Neural cell (in vitro differentiated cells): Measurements from ENCODE around the gene MRTO4. TPM values are rescaled to one million over a fixed set of nuclear protein-coding genes. Genes with fewer than 3 reads are reported as not detected.

Source experiments
- H2AFZ ChIP-seq: fragments of 200-600, 300-800 bp; sonication (generic), shearing (Covaris generic); 2 replicates; pipeline ENCODE4 v1.6.0; 2014; ENCODE audit warnings: low read depth, mild to moderate bottlenecking, antibody characterized with exemption, low read length, moderate library complexity
- H3F3A ChIP-seq: fragments of 200-600 bp; shearing (Covaris generic); 2 replicates; pipeline ENCODE4 v1.6.1; 2016; ENCODE audit warnings: mild to moderate bottlenecking, moderate library complexity, mixed read lengths, antibody characterized with exemption, low read length; ENCODE audit not compliant: insufficient read depth, poor library complexity, severe bottlenecking
- H3K27ac ChIP-seq: fragments of 200-600, 300-800 bp; sonication (generic), shearing (Covaris generic); 2 replicates; pipeline ENCODE4 v1.5.1; 2014; ENCODE audit warnings: mild to moderate bottlenecking, low read length, moderate library complexity
- H3K27me3 ChIP-seq: fragments of 300-800, 200-600 bp; sonication (generic), shearing (Covaris generic); 2 replicates; pipeline ENCODE4 v1.6.0; 2014; ENCODE audit warnings: mild to moderate bottlenecking, low read depth, low read length, moderate library complexity; ENCODE audit not compliant: insufficient read depth
- H3K36me3 ChIP-seq: fragments of 300-800, 200-600 bp; sonication (generic), shearing (Covaris generic); 2 replicates; pipeline ENCODE4 v1.5.1; 2014; ENCODE audit warnings: mild to moderate bottlenecking, antibody characterized with exemption, low read length, moderate library complexity; ENCODE audit not compliant: insufficient read depth
- H3K4me2 ChIP-seq: fragments of 300-800, 200-600 bp; sonication (generic), shearing (Covaris generic); 2 replicates; pipeline ENCODE4 v1.6.0; 2014; ENCODE audit warnings: mild to moderate bottlenecking, low read length
- H3K4me3 ChIP-seq: fragments of 300-800, 200-600 bp; sonication (generic), shearing (Covaris generic); 2 replicates; pipeline ENCODE4 v1.5.1; 2014; ENCODE audit warnings: mild to moderate bottlenecking, low read length, moderate library complexity
- H3K79me2 ChIP-seq: fragments of 200-600 bp; shearing (Covaris generic); replicated peaks from 2 replicates; pipeline ENCODE4 v1.6.0; 2014; ENCODE audit warnings: mild to moderate bottlenecking, low read length, moderate library complexity; ENCODE audit not compliant: insufficient read depth
- H3K9ac ChIP-seq: fragments of 300-800, 200-600 bp; sonication (generic), shearing (Covaris generic); 2 replicates; pipeline ENCODE4 v1.6.1; 2016; ENCODE audit warnings: mild to moderate bottlenecking, low read length, mixed read lengths
- H3K9me2 ChIP-seq: fragments of 200-600 bp; shearing (Covaris generic); 2 replicates; pipeline ENCODE4 v1.6.1; 2016; ENCODE audit warnings: mild to moderate bottlenecking, low read length, mixed read lengths; ENCODE audit not compliant: insufficient read depth
- H3K9me3 ChIP-seq: fragments of 200-600, 300-800 bp; sonication (generic), shearing (Covaris generic); 2 replicates; pipeline ENCODE4 v1.6.1; 2016; ENCODE audit warnings: mild to moderate bottlenecking, mixed run types, low read length, moderate library complexity, mixed read lengths
- H4K20me1 ChIP-seq: fragments of 200-600 bp; shearing (Covaris generic); 2 replicates; pipeline ENCODE4 v1.6.1; 2016; ENCODE audit warnings: mild to moderate bottlenecking, mixed run types; ENCODE audit not compliant: insufficient read depth
- EP300 ChIP-seq: fragments of 450-650 bp; conservative IDR thresholded peaks from 2 replicates; pipeline ENCODE4 v1.6.1; 2014; ENCODE audit warnings: antibody characterized with exemption, mild to moderate bottlenecking, moderate library complexity; ENCODE audit not compliant: poor library complexity, severe bottlenecking
- EZH2 ChIP-seq: fragments of 200-600, 300-800 bp; shearing (Covaris generic), sonication (generic); IDR thresholded peaks from 2 replicates; pipeline ENCODE4 v1.6.1; 2014; ENCODE audit warnings: antibody characterized with exemption, low read length, borderline replicate concordance, mild to moderate bottlenecking; ENCODE audit not compliant: insufficient read depth, poor library complexity, severe bottlenecking
- MXI1 ChIP-seq: fragments of 450-650 bp; conservative IDR thresholded peaks from 2 replicates; pipeline ENCODE4 v1.6.1; 2014; ENCODE audit warnings: antibody characterized with exemption, mild to moderate bottlenecking; ENCODE audit not compliant: poor library complexity, severe bottlenecking
- POLR2AphosphoS5 ChIP-seq: IDR thresholded peaks from 2 replicates; pipeline ENCODE4 v1.6.1; 2012
- RAD21 ChIP-seq: fragments of 450-650 bp; conservative IDR thresholded peaks from 2 replicates; pipeline ENCODE4 v1.6.1; 2014; ENCODE audit warnings: antibody characterized with exemption, mild to moderate bottlenecking, moderate library complexity
- SMC3 ChIP-seq: fragments of 450-650 bp; conservative IDR thresholded peaks from 2 replicates; pipeline ENCODE4 v1.6.1; 2014; ENCODE audit warnings: antibody characterized with exemption, mild to moderate bottlenecking, moderate library complexity; ENCODE audit not compliant: poor library complexity
- TAF1 ChIP-seq: IDR thresholded peaks from 2 replicates; pipeline ENCODE4 v1.6.1; 2012; ENCODE audit warnings: low read depth
- polyA plus RNA-seq: library from polyadenylated mRNA; depleted of rRNA; stranded (reverse); fragments of >200 nt; gene quantifications from 2 replicates; pipeline ENCODE4 v1.2.3, GENCODE V29; 2014
- TF ChIP-seq, protein P1 (sequence below): fragments of 450-650 bp; IDR thresholded peaks from 2 replicates; pipeline ENCODE4 v1.5.1; 2014; ENCODE audit warnings: antibody characterized with exemption, mild to moderate bottlenecking, moderate library complexity; ENCODE audit not compliant: poor library complexity, severe bottlenecking
- TF ChIP-seq, protein P2 (sequence below): IDR thresholded peaks from 2 replicates; pipeline ENCODE4 v1.6.1; 2012; ENCODE audit warnings: borderline replicate concordance

MRTO4 gene
- polyA plus RNA-seq, 1 donor from 2014 or later, result 50.2 TPM

DNA sequence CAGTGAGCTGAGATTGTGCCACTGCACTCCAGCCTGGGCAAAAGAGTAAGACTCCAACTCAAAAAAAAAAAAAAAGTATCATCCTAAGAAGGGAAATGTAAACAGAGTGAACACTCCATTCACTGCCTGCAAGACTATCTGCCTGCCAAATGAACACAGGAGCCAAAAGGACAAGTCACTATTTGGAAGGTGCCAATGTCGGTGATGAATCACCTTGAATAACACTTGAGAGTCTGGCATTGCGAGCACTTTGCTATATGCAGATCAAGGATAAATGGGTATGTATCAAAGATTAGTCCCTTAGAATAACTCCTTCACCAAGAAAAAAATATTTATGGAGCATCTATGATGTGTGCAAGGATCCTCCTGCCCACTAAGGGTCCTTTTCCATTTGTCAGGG lies 48.2 kb upstream of the MRTO4 start:
- H4K20me1 ChIP-seq, result no peaks in the 10 kb centered on the region
- H3K79me2 ChIP-seq, result peaks cover 93% of the 10 kb centered on the region
- H3K4me2 ChIP-seq, result no peak overlapping the region
- H3K9me3 ChIP-seq, result no peaks in the 10 kb centered on the region
- H3K27me3 ChIP-seq, result no peaks in the 10 kb centered on the region
- TF ChIP-seq, protein P1, sequence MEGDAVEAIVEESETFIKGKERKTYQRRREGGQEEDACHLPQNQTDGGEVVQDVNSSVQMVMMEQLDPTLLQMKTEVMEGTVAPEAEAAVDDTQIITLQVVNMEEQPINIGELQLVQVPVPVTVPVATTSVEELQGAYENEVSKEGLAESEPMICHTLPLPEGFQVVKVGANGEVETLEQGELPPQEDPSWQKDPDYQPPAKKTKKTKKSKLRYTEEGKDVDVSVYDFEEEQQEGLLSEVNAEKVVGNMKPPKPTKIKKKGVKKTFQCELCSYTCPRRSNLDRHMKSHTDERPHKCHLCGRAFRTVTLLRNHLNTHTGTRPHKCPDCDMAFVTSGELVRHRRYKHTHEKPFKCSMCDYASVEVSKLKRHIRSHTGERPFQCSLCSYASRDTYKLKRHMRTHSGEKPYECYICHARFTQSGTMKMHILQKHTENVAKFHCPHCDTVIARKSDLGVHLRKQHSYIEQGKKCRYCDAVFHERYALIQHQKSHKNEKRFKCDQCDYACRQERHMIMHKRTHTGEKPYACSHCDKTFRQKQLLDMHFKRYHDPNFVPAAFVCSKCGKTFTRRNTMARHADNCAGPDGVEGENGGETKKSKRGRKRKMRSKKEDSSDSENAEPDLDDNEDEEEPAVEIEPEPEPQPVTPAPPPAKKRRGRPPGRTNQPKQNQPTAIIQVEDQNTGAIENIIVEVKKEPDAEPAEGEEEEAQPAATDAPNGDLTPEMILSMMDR, result no peak
- no peak for TF ChIP-seq EP300
- TF ChIP-seq TAF1, result no peak
- TF ChIP-seq POLR2AphosphoS5, result no peak
- no peak for TF ChIP-seq MXI1
- TF ChIP-seq SMC3, result no peak
- TF ChIP-seq EZH2, result no peak
- TF ChIP-seq, protein P2, sequence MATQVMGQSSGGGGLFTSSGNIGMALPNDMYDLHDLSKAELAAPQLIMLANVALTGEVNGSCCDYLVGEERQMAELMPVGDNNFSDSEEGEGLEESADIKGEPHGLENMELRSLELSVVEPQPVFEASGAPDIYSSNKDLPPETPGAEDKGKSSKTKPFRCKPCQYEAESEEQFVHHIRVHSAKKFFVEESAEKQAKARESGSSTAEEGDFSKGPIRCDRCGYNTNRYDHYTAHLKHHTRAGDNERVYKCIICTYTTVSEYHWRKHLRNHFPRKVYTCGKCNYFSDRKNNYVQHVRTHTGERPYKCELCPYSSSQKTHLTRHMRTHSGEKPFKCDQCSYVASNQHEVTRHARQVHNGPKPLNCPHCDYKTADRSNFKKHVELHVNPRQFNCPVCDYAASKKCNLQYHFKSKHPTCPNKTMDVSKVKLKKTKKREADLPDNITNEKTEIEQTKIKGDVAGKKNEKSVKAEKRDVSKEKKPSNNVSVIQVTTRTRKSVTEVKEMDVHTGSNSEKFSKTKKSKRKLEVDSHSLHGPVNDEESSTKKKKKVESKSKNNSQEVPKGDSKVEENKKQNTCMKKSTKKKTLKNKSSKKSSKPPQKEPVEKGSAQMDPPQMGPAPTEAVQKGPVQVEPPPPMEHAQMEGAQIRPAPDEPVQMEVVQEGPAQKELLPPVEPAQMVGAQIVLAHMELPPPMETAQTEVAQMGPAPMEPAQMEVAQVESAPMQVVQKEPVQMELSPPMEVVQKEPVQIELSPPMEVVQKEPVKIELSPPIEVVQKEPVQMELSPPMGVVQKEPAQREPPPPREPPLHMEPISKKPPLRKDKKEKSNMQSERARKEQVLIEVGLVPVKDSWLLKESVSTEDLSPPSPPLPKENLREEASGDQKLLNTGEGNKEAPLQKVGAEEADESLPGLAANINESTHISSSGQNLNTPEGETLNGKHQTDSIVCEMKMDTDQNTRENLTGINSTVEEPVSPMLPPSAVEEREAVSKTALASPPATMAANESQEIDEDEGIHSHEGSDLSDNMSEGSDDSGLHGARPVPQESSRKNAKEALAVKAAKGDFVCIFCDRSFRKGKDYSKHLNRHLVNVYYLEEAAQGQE, result no peak
- no peak for TF ChIP-seq RAD21
- H3K4me3 ChIP-seq, result no peak overlapping the region
- H3K27ac ChIP-seq, result no peak overlapping the region
- no peaks in the 10 kb centered on the region for H3F3A ChIP-seq
- no peak overlapping the region for H3K9ac ChIP-seq
- no peaks in the 10 kb centered on the region for H3K36me3 ChIP-seq
- no peak overlapping the region for H2AFZ ChIP-seq
- no peaks in the 10 kb centered on the region for H3K9me2 ChIP-seq

DNA sequence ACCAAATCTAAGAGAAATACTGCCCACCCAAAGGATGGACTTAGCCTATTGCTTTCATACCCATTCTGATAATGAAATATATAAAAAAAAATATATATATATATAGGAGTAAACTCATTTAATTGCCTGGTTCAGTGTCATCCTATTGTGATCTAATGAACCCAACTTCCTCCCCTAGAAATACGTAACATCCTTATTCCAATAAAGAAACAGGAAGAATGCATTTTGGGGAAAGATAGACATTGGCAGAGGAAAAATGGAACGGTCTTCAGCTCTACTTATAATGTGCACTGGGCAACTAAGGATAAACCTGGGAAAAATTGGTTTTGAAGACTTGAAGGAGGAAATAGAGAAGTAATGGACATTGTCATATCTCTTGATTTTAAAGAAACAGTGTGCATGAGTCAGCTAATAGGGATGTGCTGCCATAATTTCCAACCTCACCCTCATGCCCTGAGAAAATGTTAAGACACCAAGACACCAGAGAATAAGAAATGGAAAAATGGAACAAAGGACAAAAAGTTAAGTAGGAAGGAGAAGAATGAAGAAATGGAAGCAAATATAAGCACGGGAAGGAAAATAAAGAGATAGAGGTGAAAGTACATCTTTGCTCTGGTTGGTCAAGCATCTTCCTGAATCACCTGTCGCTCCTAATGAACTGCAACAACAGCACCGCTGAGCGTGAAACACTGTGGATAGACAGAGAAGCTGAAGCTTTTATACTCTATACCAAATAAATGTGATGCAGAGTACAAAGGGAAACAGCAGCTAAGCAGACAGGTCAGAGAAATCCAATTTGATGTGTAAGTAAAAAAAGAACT lies 46.9 kb upstream of the MRTO4 start:
- H3K36me3 ChIP-seq, result no peaks in the 10 kb centered on the region
- no peaks in the 10 kb centered on the region for H4K20me1 ChIP-seq
- no peak for TF ChIP-seq TAF1
- TF ChIP-seq, protein P2, result no peak
- no peak for TF ChIP-seq POLR2AphosphoS5
- TF ChIP-seq, protein P1, result no peak
- TF ChIP-seq RAD21, result no peak
- no peak for TF ChIP-seq MXI1
- no peak for TF ChIP-seq SMC3
- no peaks in the 10 kb centered on the region for H3K9me2 ChIP-seq
- no peaks in the 10 kb centered on the region for H3K27me3 ChIP-seq
- no peak overlapping the region for H3K27ac ChIP-seq
- H3K4me3 ChIP-seq, result no peak overlapping the region
- no peak overlapping the region for H2AFZ ChIP-seq
- H3F3A ChIP-seq, result no peaks in the 10 kb centered on the region
- H3K79me2 ChIP-seq, result peaks cover 96% of the 10 kb centered on the region
- no peaks in the 10 kb centered on the region for H3K9me3 ChIP-seq
- H3K4me2 ChIP-seq, result no peak overlapping the region
- no peak overlapping the region for H3K9ac ChIP-seq
